SK-N-SH (cell line): ENCODE data around the gene WBP2. TPM values are rescaled to one million over a fixed set of nuclear protein-coding genes. Genes with fewer than 3 reads are reported as not detected.

Experiments
- CTCF ChIA-PET: fragments of 300-600, 350-600 bp; formaldehyde crosslinking; extraction: SDS; loops from one replicate; lab custom pipeline; 2021; lab: Yijun Ruan, JAX
- POLR2A ChIA-PET: fragments of 350-600 bp; sonication (Branson Sonifier 250); formaldehyde crosslinking; extraction: SDS; loops from one replicate; lab custom pipeline; 2020; ENCODE audit warnings: antibody characterized with exemption, inconsistent platforms; lab: Yijun Ruan, JAX
- DNase-seq: peaks from one replicate; pipeline ENCODE4 v3.0.0; 2012
- H2AFZ ChIP-seq: fragments of 200-600 bp; sonication (generic); 2 replicates; pipeline ENCODE4 v1.8.1; 2016; ENCODE audit warnings: antibody characterized with exemption, mild to moderate bottlenecking, low read depth
- H3F3A ChIP-seq: fragments of 200-600 bp; sonication (generic); replicated peaks from 2 replicates; pipeline ENCODE3; 2016; ENCODE audit warnings: antibody characterized with exemption, mild to moderate bottlenecking; ENCODE audit not compliant: insufficient read depth
- H3K27ac ChIP-seq, 2 experiments: fragments of 200-500 bp in 1 of 2; fragments of 200-600 bp in 1 of 2; sonication (Bioruptor generic) in 1 of 2; sonication (generic), shearing (Covaris generic) in 1 of 2; 2 replicates each; pipeline versions ENCODE4 v1.5.1 to v1.6.1; 2014 to 2016; ENCODE audit warnings: low read depth in 2 of 2, inconsistent platforms in 1 of 2, low read length in 1 of 2, mild to moderate bottlenecking in 1 of 2, mixed read lengths in 1 of 2
- H3K27me3 ChIP-seq: fragments of 200-600 bp; sonication (generic), shearing (Covaris generic); 2 replicates; pipeline ENCODE4 v1.6.1; 2016; ENCODE audit warnings: mixed run types; ENCODE audit not compliant: insufficient read depth
- H3K36me3 ChIP-seq, 2 experiments: fragments of 200-500 bp in 1 of 2; fragments of 200-600 bp in 1 of 2; sonication (Bioruptor generic) in 1 of 2; sonication (generic) in 1 of 2; replicated peaks in 1 of 2; 2 replicates each; pipeline versions ENCODE3 to v1.5.1; 2014 to 2016; ENCODE audit warnings: low read length in 1 of 2, mild to moderate bottlenecking in 1 of 2; ENCODE audit not compliant: insufficient read depth in 2 of 2, control insufficient read depth in 1 of 2
- H3K4me1 ChIP-seq, 2 experiments: fragments of 200-500 bp in 1 of 2; fragments of 200-600 bp in 1 of 2; sonication (Bioruptor generic) in 1 of 2; sonication (generic), shearing (Covaris generic) in 1 of 2; 2 replicates each; pipeline versions ENCODE4 v1.5.1 to v1.6.1; 2014 to 2016; ENCODE audit warnings: low read depth in 1 of 2, low read length in 1 of 2, mixed run types in 1 of 2; ENCODE audit not compliant: insufficient read depth in 2 of 2, control insufficient read depth in 1 of 2
- H3K4me2 ChIP-seq: fragments of 200-600 bp; sonication (generic), shearing (Covaris generic); 2 replicates; pipeline ENCODE4 v1.6.1; 2017; ENCODE audit warnings: mixed run types
- H3K4me3 ChIP-seq, 2 experiments: fragments of 200-500 bp in 1 of 2; fragments of 200-600 bp in 1 of 2; sonication (Bioruptor generic) in 1 of 2; sonication (generic), shearing (Covaris generic) in 1 of 2; 2 replicates each; pipeline versions ENCODE4 v1.5.1 to v1.8.1; 2014 to 2016; ENCODE audit warnings: low read depth in 2 of 2, inconsistent platforms in 1 of 2, low read length in 1 of 2, mild to moderate bottlenecking in 1 of 2, mixed read lengths in 1 of 2, moderate library complexity in 1 of 2
- H3K79me2 ChIP-seq: fragments of 200-600 bp; sonication (generic); 2 replicates; pipeline ENCODE4 v1.8.1; 2017; ENCODE audit warnings: mild to moderate bottlenecking; ENCODE audit not compliant: insufficient read depth
- H3K9ac ChIP-seq: fragments of 200-600 bp; sonication (generic); 2 replicates; pipeline ENCODE4 v1.6.1; 2017; ENCODE audit warnings: mixed run types
- H3K9me2 ChIP-seq: fragments of 200-600 bp; sonication (generic); 2 replicates; pipeline ENCODE4 v1.6.1; 2017; ENCODE audit warnings: mixed run types
- H3K9me3 ChIP-seq: fragments of 200-600 bp; sonication (generic); 2 replicates; pipeline ENCODE4 v1.6.1; 2017; ENCODE audit warnings: mixed run types, mild to moderate bottlenecking, moderate library complexity
- H4K20me1 ChIP-seq: fragments of 200-600 bp; sonication (generic); 2 replicates; pipeline ENCODE4 v1.6.1; 2017; ENCODE audit warnings: mild to moderate bottlenecking, mixed run types; ENCODE audit not compliant: insufficient read depth
- CTCF ChIP-seq: fragments of 200-600 bp; sonication (generic); IDR thresholded peaks from 2 replicates; pipeline ENCODE4 v1.6.1; 2017; ENCODE audit warnings: antibody characterized with exemption, mild to moderate bottlenecking, moderate library complexity
- EP300 ChIP-seq, 2 experiments: IDR thresholded peaks; 2 replicates each; pipeline versions ENCODE4 v1.4.0 to v1.6.1; 2012; ENCODE audit warnings: borderline replicate concordance in 1 of 2, low read depth in 1 of 2, low read length in 1 of 2
- EZH2phosphoT487 ChIP-seq: fragments of 200-600 bp; sonication (generic); IDR thresholded peaks from 2 replicates; pipeline ENCODE4 v1.6.1; 2017; ENCODE audit warnings: low read depth, mixed run types, mild to moderate bottlenecking, antibody characterized with exemption, moderate library complexity, borderline replicate concordance
- FOSL2 ChIP-seq: IDR thresholded peaks from 2 replicates; pipeline ENCODE4 v1.4.0; 2012; ENCODE audit warnings: low read depth, mild to moderate bottlenecking, moderate library complexity, borderline replicate concordance
- FOXM1 ChIP-seq: IDR thresholded peaks from 2 replicates; pipeline ENCODE4 v1.4.0; 2012; ENCODE audit warnings: low read depth, mild to moderate bottlenecking
- GATA2 ChIP-seq: sonication (generic); formaldehyde crosslinking; IDR thresholded peaks from 2 replicates; pipeline ENCODE4 v1.5.0; 2020; ENCODE audit warnings: mild to moderate bottlenecking, missing genetic modification reagents
- IRF3 ChIP-seq: fragments of 150-350 bp; IDR thresholded peaks from 2 replicates; pipeline ENCODE4 v1.6.1; 2016; ENCODE audit warnings: mild to moderate bottlenecking, low read depth, low read length
- JUND ChIP-seq: IDR thresholded peaks from 2 replicates; pipeline ENCODE4 v1.4.0; 2012
- MEF2A ChIP-seq: IDR thresholded peaks from 2 replicates; pipeline ENCODE4 v1.4.0; 2012; ENCODE audit warnings: low read depth, borderline replicate concordance
- NFIC ChIP-seq: IDR thresholded peaks from 2 replicates; pipeline ENCODE4 v1.4.0; 2012; ENCODE audit warnings: borderline replicate concordance
- NRF1 ChIP-seq: IDR thresholded peaks from 2 replicates; pipeline ENCODE4 v1.6.1; 2012; ENCODE audit warnings: low read depth, mild to moderate bottlenecking, low read length
- POLR2AphosphoS5 ChIP-seq: IDR thresholded peaks from 2 replicates; pipeline ENCODE4 v1.6.1; 2012; ENCODE audit warnings: low read depth, low read length
- RAD21 ChIP-seq: IDR thresholded peaks from 2 replicates; pipeline ENCODE4 v1.6.1; 2012; ENCODE audit warnings: mild to moderate bottlenecking, low read length
- REST ChIP-seq: IDR thresholded peaks from 2 replicates; pipeline ENCODE4 v1.6.1; 2012; ENCODE audit warnings: mild to moderate bottlenecking, low read depth, low read length, moderate library complexity
- RFX5 ChIP-seq: IDR thresholded peaks from 2 replicates; pipeline ENCODE4 v1.6.1; 2012; ENCODE audit warnings: mild to moderate bottlenecking, improper control_type of control experiment, low read length
- RXRA ChIP-seq: IDR thresholded peaks from 2 replicates; pipeline ENCODE4 v1.4.0; 2012; ENCODE audit warnings: low read depth, mild to moderate bottlenecking, borderline replicate concordance
- SMC3 ChIP-seq: IDR thresholded peaks from 2 replicates; pipeline ENCODE4 v1.6.1; 2012; ENCODE audit warnings: low read depth, low read length, improper control_type of control experiment
- TAF1 ChIP-seq: IDR thresholded peaks from 2 replicates; pipeline ENCODE4 v1.6.1; 2012; ENCODE audit warnings: low read depth, mild to moderate bottlenecking, low read length, moderate library complexity, borderline replicate concordance
- USF2 ChIP-seq: fragments of 150-350 bp; IDR thresholded peaks from 2 replicates; pipeline ENCODE4 v1.6.1; 2017; ENCODE audit warnings: antibody characterized with exemption, low read length, low read depth, borderline replicate concordance
- WGBS: methylation state at CpG from one replicate; pipeline ENCODE4 v1.1.6; 2017; ENCODE audit warnings: low lambda C conversion rate; 5-methylcytosine and 5-hydroxymethylcytosine counted together
- polyA plus RNA-seq, 3 experiments: library from polyadenylated mRNA; depleted of rRNA; stranded (reverse); fragments of >200 nt; gene quantifications; 2 replicates each; pipeline ENCODE4 v1.2.3, GENCODE V29; 2012

WBP2 gene
- polyA plus RNA-seq, 1 of the 3 experiments (the other 2 are of a cell fraction): 55.8 TPM

GRCh38 chr17:75850928-75851692, 4.0 kb downstream of the WBP2 start:
- Histone ChIP-seq H3K9me3 (no peaks in the 10 kb centered on the region), H3K4me2 (no peak overlapping the region), H3K27me3 (no peaks in the 10 kb centered on the region), H3K4me1 (peaks cover 11 to 14% of the 10 kb centered on the region in 2 experiments; a peak in 2 of 4 replicates), H3K4me3 (no peak overlapping the region), H3F3A (peaks cover 15% of the 10 kb centered on the region), H3K9me2 (no peaks in the 10 kb centered on the region), H2AFZ (no peak overlapping the region), H3K27ac (no peak overlapping the region), H4K20me1 (no peaks in the 10 kb centered on the region; the same call in 1 of the 2 replicates), H3K9ac (no peak overlapping the region), H3K79me2 (peaks cover 29% of the 10 kb centered on the region), H3K36me3 (peaks cover 28 to 46% of the 10 kb centered on the region in 2 experiments)
- TF ChIP-seq IRF3 (no peak), EP300 (IDR thresholded peaks at IDR 0.05; ENCODE audit: borderline replicate concordance in 1 of 2, low read depth in 1 of 2, low read length in 1 of 2) (no peak), TAF1 (no peak), GATA2 (no peak), EZH2phosphoT487 (no peak), FOXM1 (no peak), RAD21 (no peak), POLR2AphosphoS5 (no peak), NFIC (no peak), CTCF (no peak), RFX5 (no peak), NRF1 (no peak), FOSL2 (no peak), RXRA (no peak), REST (no peak), JUND (no peak), MEF2A (no peak), SMC3 (no peak), USF2 (no peak)
- DNase-seq: no peak
- WGBS: 86% methylated on average over 12 of the region's 12 CpGs
- CTCF ChIA-PET: interaction anchor here (0.6 to 16.1 kb wide), 3 partner anchors 10 to 534 kb away, joined by 3 to 326 read pairs (median 60); no protein-coding TSS in a partner anchor
- POLR2A ChIA-PET: interaction anchor here (2.0 kb wide), 1 partner anchor 46 kb away, joined by 4 read pairs; the partner anchor contains the start of gene TRIM65
